ENCODE results near the gene CNGA2.

Gene CNGA2

GRCh38 chrX:151765026-151765425 lies 30.5 kb downstream of the CNGA2 start:
- Histone ChIP-seq H3K79me2 (ENCODE audit: insufficient read depth, low read length) (no peaks in the 10 kb centered on the region), H3K9me3 (ENCODE audit: insufficient read depth, low read length, severe bottlenecking) (no peaks in the 10 kb centered on the region), H3K4me3 (ENCODE audit: low read depth in 1 of 2, low read length in 2 of 2) (no peak overlapping the region), H2AFZ (ENCODE audit: low read depth, low read length) (no peak overlapping the region), H3K27ac (ENCODE audit: low read length) (no peak overlapping the region), H3K27me3 (ENCODE audit: insufficient read depth, low read length, poor library complexity) (no peaks in the 10 kb centered on the region), H4K20me1 (ENCODE audit: insufficient read depth, low read length) (no peaks in the 10 kb centered on the region), H3K36me3 (ENCODE audit: insufficient read depth, low read length) (no peaks in the 10 kb centered on the region), H3K4me1 (ENCODE audit: insufficient read depth, low read length) (no peaks in the 10 kb centered on the region), H3K4me2 (ENCODE audit: insufficient read depth, low read length) (no peak overlapping the region), H3K9ac (ENCODE audit: low read depth, low read length) (no peak overlapping the region)
- no peak for DNase-seq
- no peak for ATAC-seq (ENCODE audit: insufficient read depth, low read depth)
- TF ChIP-seq CTCF (IDR thresholded peaks at IDR 0.05; ENCODE audit: borderline replicate concordance, extremely low read depth, low read length, poor library complexity, severe bottlenecking) = no peak
- TF ChIP-seq EZH2 (IDR thresholded peaks at IDR 0.05; ENCODE audit: borderline replicate concordance, low read depth, low read length, severe bottlenecking) = no peak

GRCh38 chrX:151771726-151772125 lies 37.2 kb downstream of the CNGA2 start:
- Histone ChIP-seq H3K27ac (ENCODE audit: low read length) (no peak overlapping the region), H3K9me3 (ENCODE audit: insufficient read depth, low read length, severe bottlenecking) (no peaks in the 10 kb centered on the region), H3K79me2 (ENCODE audit: insufficient read depth, low read length) (no peaks in the 10 kb centered on the region), H4K20me1 (ENCODE audit: insufficient read depth, low read length) (no peaks in the 10 kb centered on the region), H3K27me3 (ENCODE audit: insufficient read depth, low read length, poor library complexity) (no peaks in the 10 kb centered on the region), H3K4me2 (ENCODE audit: insufficient read depth, low read length) (no peak overlapping the region), H2AFZ (ENCODE audit: low read depth, low read length) (no peak overlapping the region), H3K9ac (ENCODE audit: low read depth, low read length) (no peak overlapping the region), H3K36me3 (ENCODE audit: insufficient read depth, low read length) (no peaks in the 10 kb centered on the region), H3K4me1 (ENCODE audit: insufficient read depth, low read length) (no peaks in the 10 kb centered on the region), H3K4me3 (ENCODE audit: low read depth in 1 of 2, low read length in 2 of 2) (no peak overlapping the region)
- DNase-seq = no peak
- no peak for TF ChIP-seq CTCF (IDR thresholded peaks at IDR 0.05; ENCODE audit: borderline replicate concordance, extremely low read depth, low read length, poor library complexity, severe bottlenecking)
- TF ChIP-seq EZH2 (IDR thresholded peaks at IDR 0.05; ENCODE audit: borderline replicate concordance, low read depth, low read length, severe bottlenecking) = no peak
- no peak for ATAC-seq (ENCODE audit: insufficient read depth, low read depth)

- no peaks in the 10 kb centered on the region for H3K79me2 ChIP-seq (ENCODE audit: insufficient read depth, low read length)
- TF ChIP-seq EZH2 (IDR thresholded peaks at IDR 0.05; ENCODE audit: borderline replicate concordance, low read depth, low read length, severe bottlenecking) (no peak), CTCF (IDR thresholded peaks at IDR 0.05; ENCODE audit: borderline replicate concordance, extremely low read depth, low read length, poor library complexity, severe bottlenecking) (no peak)
- H3K36me3 ChIP-seq (ENCODE audit: insufficient read depth, low read length) = no peaks in the 10 kb centered on the region
- H3K9me3 ChIP-seq (ENCODE audit: insufficient read depth, low read length, severe bottlenecking) = no peaks in the 10 kb centered on the region
- no peaks in the 10 kb centered on the region for H4K20me1 ChIP-seq (ENCODE audit: insufficient read depth, low read length)
- no peaks in the 10 kb centered on the region for H3K27me3 ChIP-seq (ENCODE audit: insufficient read depth, low read length, poor library complexity)
- no peak for ATAC-seq (ENCODE audit: insufficient read depth, low read depth)
- no peaks in the 10 kb centered on the region for H3K4me1 ChIP-seq (ENCODE audit: insufficient read depth, low read length)
- DNase-seq = no peak
- H3K4me2 ChIP-seq (ENCODE audit: insufficient read depth, low read length) = no peak overlapping the region
- H2AFZ ChIP-seq (ENCODE audit: low read depth, low read length) = no peak overlapping the region
- no peak overlapping the region for H3K9ac ChIP-seq (ENCODE audit: low read depth, low read length)
- H3K27ac ChIP-seq (ENCODE audit: low read length) = no peak overlapping the region
- no peak overlapping the region for H3K4me3 ChIP-seq (ENCODE audit: low read depth in 1 of 2, low read length in 2 of 2)
These were observed 38.9 kb downstream of the CNGA2 start for GRCh38 chrX:151773434-151773833.

GRCh38 chrX:151774421-151774820 lies 39.9 kb downstream of the CNGA2 start:
- Histone ChIP-seq H3K4me2 (ENCODE audit: insufficient read depth, low read length) (no peak overlapping the region), H4K20me1 (ENCODE audit: insufficient read depth, low read length) (no peaks in the 10 kb centered on the region), H3K4me3 (ENCODE audit: low read depth in 1 of 2, low read length in 2 of 2) (no peak overlapping the region), H3K27ac (ENCODE audit: low read length) (no peak overlapping the region), H3K36me3 (ENCODE audit: insufficient read depth, low read length) (no peaks in the 10 kb centered on the region), H3K27me3 (ENCODE audit: insufficient read depth, low read length, poor library complexity) (no peaks in the 10 kb centered on the region), H3K4me1 (ENCODE audit: insufficient read depth, low read length) (no peaks in the 10 kb centered on the region), H3K9ac (ENCODE audit: low read depth, low read length) (no peak overlapping the region), H3K79me2 (ENCODE audit: insufficient read depth, low read length) (no peaks in the 10 kb centered on the region), H3K9me3 (ENCODE audit: insufficient read depth, low read length, severe bottlenecking) (no peaks in the 10 kb centered on the region), H2AFZ (ENCODE audit: low read depth, low read length) (no peak overlapping the region)
- no peak for DNase-seq
- no peak for TF ChIP-seq EZH2 (IDR thresholded peaks at IDR 0.05; ENCODE audit: borderline replicate concordance, low read depth, low read length, severe bottlenecking)
- no peak for TF ChIP-seq CTCF (IDR thresholded peaks at IDR 0.05; ENCODE audit: borderline replicate concordance, extremely low read depth, low read length, poor library complexity, severe bottlenecking)
- ATAC-seq (ENCODE audit: insufficient read depth, low read depth) = no peak
